ENCODE data around the gene STUB1. TPM values are rescaled to one million over a fixed set of nuclear protein-coding genes. Genes with fewer than 3 reads are reported as not detected.

STUB1 gene
- total and polyA plus RNA-seq, 2 donors (not counting 1 experiment from before 2014, with no cell fraction given), result 94.3 to 116 TPM

- Histone ChIP-seq H2AFZ (ENCODE audit: insufficient read depth, low read depth, low read length, poor library complexity, severe bottlenecking) (no peak overlapping the region), H4K20me1 (ENCODE audit: control insufficient read depth, insufficient read depth, low read length, poor library complexity, severe bottlenecking) (peaks cover 14% of the 10 kb centered on the region), H3K4me1 (ENCODE audit: control insufficient read depth in 2 of 2, insufficient read depth in 2 of 2, low read length in 2 of 2) (peaks cover 10 to 28% of the 10 kb centered on the region in 2 donors), H3K9ac (ENCODE audit: low read length) (no peak overlapping the region), H3K27ac (ENCODE audit: low read length in 2 of 2) (no peak overlapping the region), H3K36me3 (replicated peaks in 1 of 2; ENCODE audit: control extremely low read depth in 1 of 2, control insufficient read depth in 1 of 2, extremely low read depth in 1 of 2, insufficient read depth in 2 of 2, low read length in 1 of 2) (peaks cover 0 to 32% of the 10 kb centered on the region in 2 experiments), H3K79me2 (ENCODE audit: control insufficient read depth, insufficient read depth, low read length) (no peaks in the 10 kb centered on the region), H3K4me2 (replicated peaks; ENCODE audit: low read depth, low read length, poor library complexity, severe bottlenecking) (no peak overlapping the region), H3K4me3 (ENCODE audit: control extremely low read depth in 1 of 5, extremely low read depth in 1 of 5, insufficient read depth in 1 of 5, low read depth in 2 of 5, low read length in 4 of 5) (no peak overlapping the region), H3K27me3 (replicated peaks in 1 of 4; ENCODE audit: control extremely low read depth in 1 of 4, control insufficient read depth in 3 of 4, insufficient read depth in 4 of 4, low read length in 3 of 4) (no peaks in the 10 kb centered on the region), H3K9me3 (ENCODE audit: control extremely low read depth in 1 of 3, control insufficient read depth in 2 of 3, insufficient read depth in 1 of 3, low read length in 2 of 3) (no peaks in the 10 kb centered on the region)
- peak overlapping the region; percentile 19 for H3K4me3 Mint-ChIP-seq
- intact Hi-C loops (cut with micrococcal nuclease), result loop anchor here (5.0 kb wide), 1 partner anchor 882 kb away; the partner anchor contains the start of genes CRAMP1 and IFT140
- 94% methylated on average over 37 of the region's 37 CpGs for WGBS (ENCODE audit: insufficient coverage)
- ChIA-PET POLR2A (no interaction called here), CTCF (interaction anchor here (0.5 to 1.2 kb wide), 2 partner anchors 12 to 18 kb away, joined by 3 to 4 read pairs; no protein-coding TSS in a partner anchor)
- H3K9me3 Mint-ChIP-seq (ENCODE audit: insufficient read depth), result no peaks in the 10 kb centered on the region
- no peak for DNase-seq
- ATAC-seq (ENCODE audit: low read depth), result no peak
- TF ChIP-seq CTCF (IDR thresholded peaks at IDR 0.05) (no peak), EZH2 (IDR thresholded peaks at IDR 0.05; ENCODE audit: borderline replicate concordance, insufficient read depth, low read depth, low read length, poor library complexity, severe bottlenecking) (no peak)
- H3K27ac Mint-ChIP-seq, result peak overlapping the region; percentile 10
- H3K4me1 Mint-ChIP-seq, result peaks cover 16% of the 10 kb centered on the region
- H3K27me3 Mint-ChIP-seq, result no peaks in the 10 kb centered on the region
Observed at GRCh38 chr16:729768-730665, 49.8 kb downstream of the STUB1 start.

All from B cell (primary cell).